Tibial nerve (tissue), 4 donors: Measurements from ENCODE around the gene AGXT. TPM values are rescaled to one million over a fixed set of nuclear protein-coding genes. Genes with fewer than 3 reads are reported as not detected.

Source experiments
- DNase-seq, 2 donors: peaks; one replicate each; pipeline ENCODE4 v3.0.0-alpha.2; 2019; ENCODE audit warnings: low spot score in 2 of 2
- H3K27ac ChIP-seq, 4 donors: fragments of 200-600 bp; sonication (generic) in 3 of 4; one replicate each; pipeline ENCODE4 v1.5.1; 2017 to 2019; ENCODE audit warnings: mild to moderate bottlenecking in 1 of 4
- H3K27me3 ChIP-seq, 2 donors: fragments of 200-600 bp; sonication (generic) in 1 of 2; one replicate each; pipeline versions ENCODE4 v1.5.1 to v1.6.0; 2017 to 2019
- H3K36me3 ChIP-seq, 3 donors: fragments of 200-600 bp; sonication (generic); one replicate each; pipeline ENCODE4 v1.5.1; 2018 to 2019
- H3K4me1 ChIP-seq, 4 donors: fragments of 200-600 bp; sonication (generic) in 3 of 4; one replicate each; pipeline ENCODE4 v1.5.1; 2017 to 2019
- H3K4me3 ChIP-seq, 4 donors: fragments of 200-600 bp; sonication (generic) in 3 of 4; one replicate each; pipeline ENCODE4 v1.5.1; 2017 to 2019; ENCODE audit warnings: mild to moderate bottlenecking in 1 of 4, moderate library complexity in 1 of 4
- H3K9me3 ChIP-seq, 4 donors: fragments of 200-600 bp; sonication (generic) in 3 of 4; one replicate each; pipeline ENCODE4 v1.5.1; 2017 to 2019
- EP300 ChIP-seq, 2 donors: sonication (generic); formaldehyde crosslinking; IDR thresholded peaks; one replicate each; pipeline ENCODE4 v1.6.1; 2017; ENCODE audit warnings: antibody characterized with exemption in 2 of 2, mild to moderate bottlenecking in 1 of 2
- POLR2A ChIP-seq, 2 donors: fragments of 450-650 bp; IDR thresholded peaks; one replicate each; pipeline ENCODE4 v1.6.1; 2017; ENCODE audit warnings: antibody characterized with exemption in 2 of 2, mild to moderate bottlenecking in 2 of 2, moderate library complexity in 2 of 2
- WGBS, 2 donors: methylation state at CpG; one replicate each; pipeline ENCODE4 v1.1.5; 2018; 5-methylcytosine and 5-hydroxymethylcytosine counted together
- total RNA-seq, 4 donors: library from RNA; depleted of rRNA; stranded (reverse); fragments of >200 nt; gene quantifications; one replicate each; pipeline ENCODE4 v1.1.0, GENCODE V29; 2016
- TF ChIP-seq, protein P1 (sequence below), 5 experiments: fragments of 200-600 bp in 3 of 5; fragments of 450-650 bp in 2 of 5; sonication (generic) in 3 of 5; IDR thresholded peaks; one replicate each; pipeline ENCODE4 v1.5.1; 2016 to 2019; ENCODE audit warnings: antibody characterized with exemption in 5 of 5, mild to moderate bottlenecking in 3 of 5, moderate library complexity in 2 of 5

Gene AGXT
- total RNA-seq, 4 donors from 2014 or later = 0.30 TPM; not detected in 3

DNA sequence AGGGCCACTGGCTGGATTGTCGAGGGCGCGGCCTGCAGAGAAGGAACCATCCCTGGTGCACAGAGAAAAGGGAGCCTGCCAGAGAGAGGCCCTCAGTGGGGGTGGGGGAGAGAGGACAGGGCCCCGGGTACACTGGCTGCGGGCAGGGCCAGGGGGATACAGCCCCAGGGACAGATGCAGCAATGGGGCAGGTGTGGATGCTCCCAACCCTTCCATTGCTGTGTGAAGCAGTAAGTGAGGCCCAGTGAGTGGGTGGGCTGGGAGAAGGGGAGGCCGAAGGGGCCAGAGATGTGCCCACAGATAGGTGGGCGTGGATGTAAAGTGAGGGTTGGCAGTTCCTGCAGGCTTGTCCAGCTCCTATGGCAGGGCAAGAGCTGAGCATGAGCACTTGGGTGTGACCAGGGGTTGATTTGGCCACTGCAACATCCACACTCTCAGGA is 7.4 kb downstream of the AGXT start:
- Histone ChIP-seq H3K36me3 (no peaks in the 10 kb centered on the region), H3K4me3 (no peak overlapping the region), H3K9me3 (no peaks in the 10 kb centered on the region), H3K4me1 (peaks cover 0 to 5% (median 0%) of the 10 kb centered on the region in 4 donors), H3K27me3 (no peaks in the 10 kb centered on the region), H3K27ac (no peak overlapping the region)
- DNase-seq = no peak
- WGBS, 2 donors = 68 to 72% methylated on average over 7 of the region's 7 CpGs
- TF ChIP-seq POLR2A (IDR thresholded peaks at IDR 0.05) (no peak), EP300 (IDR thresholded peaks at IDR 0.05) (no peak)
- TF ChIP-seq, protein P1, sequence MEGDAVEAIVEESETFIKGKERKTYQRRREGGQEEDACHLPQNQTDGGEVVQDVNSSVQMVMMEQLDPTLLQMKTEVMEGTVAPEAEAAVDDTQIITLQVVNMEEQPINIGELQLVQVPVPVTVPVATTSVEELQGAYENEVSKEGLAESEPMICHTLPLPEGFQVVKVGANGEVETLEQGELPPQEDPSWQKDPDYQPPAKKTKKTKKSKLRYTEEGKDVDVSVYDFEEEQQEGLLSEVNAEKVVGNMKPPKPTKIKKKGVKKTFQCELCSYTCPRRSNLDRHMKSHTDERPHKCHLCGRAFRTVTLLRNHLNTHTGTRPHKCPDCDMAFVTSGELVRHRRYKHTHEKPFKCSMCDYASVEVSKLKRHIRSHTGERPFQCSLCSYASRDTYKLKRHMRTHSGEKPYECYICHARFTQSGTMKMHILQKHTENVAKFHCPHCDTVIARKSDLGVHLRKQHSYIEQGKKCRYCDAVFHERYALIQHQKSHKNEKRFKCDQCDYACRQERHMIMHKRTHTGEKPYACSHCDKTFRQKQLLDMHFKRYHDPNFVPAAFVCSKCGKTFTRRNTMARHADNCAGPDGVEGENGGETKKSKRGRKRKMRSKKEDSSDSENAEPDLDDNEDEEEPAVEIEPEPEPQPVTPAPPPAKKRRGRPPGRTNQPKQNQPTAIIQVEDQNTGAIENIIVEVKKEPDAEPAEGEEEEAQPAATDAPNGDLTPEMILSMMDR (IDR thresholded peaks at IDR 0.05) = no peak

DNA sequence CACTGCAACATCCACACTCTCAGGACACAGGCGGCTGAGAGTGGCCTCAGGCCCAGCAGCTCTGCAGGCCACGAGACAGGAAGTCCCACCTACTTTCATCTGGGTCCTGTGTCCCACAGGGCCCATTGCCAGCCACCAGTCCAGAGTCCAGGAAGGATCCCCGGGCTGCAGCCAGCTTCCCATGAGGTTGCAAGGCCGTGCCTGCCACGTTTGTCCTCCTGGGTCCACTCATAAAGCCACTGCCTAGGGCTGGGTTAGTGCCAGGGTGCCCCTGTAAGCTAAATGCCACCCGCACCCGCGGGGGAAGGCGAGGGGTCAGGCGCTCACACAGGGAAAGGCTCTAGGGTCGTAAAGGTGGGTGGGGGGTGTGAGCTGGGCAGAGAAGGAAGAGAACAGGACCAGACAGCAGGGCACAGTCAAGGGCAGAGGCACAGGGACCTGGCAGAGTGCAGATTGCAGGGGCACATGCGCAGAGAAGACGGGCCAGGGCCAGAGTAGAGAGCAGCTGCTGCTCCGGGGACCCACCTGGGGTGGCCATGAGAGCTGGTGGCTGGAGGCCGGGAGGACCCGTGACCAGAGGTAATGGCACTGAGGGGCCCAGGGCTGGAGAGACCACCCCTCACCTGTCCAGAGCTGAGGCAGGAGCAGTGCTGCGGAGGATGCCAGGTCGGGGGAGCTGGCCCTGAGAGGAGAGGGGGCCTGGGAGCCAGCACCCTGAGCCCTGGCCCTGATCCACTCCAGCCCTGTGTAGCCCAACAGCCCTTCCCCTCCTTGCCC is 8.0 kb downstream of the AGXT start:
- Histone ChIP-seq H3K27me3 (no peaks in the 10 kb centered on the region), H3K4me3 (no peak overlapping the region), H3K36me3 (no peaks in the 10 kb centered on the region), H3K9me3 (no peaks in the 10 kb centered on the region), H3K4me1 (peaks cover 0 to 5% (median 0%) of the 10 kb centered on the region in 4 donors), H3K27ac (no peak overlapping the region)
- no peak for TF ChIP-seq POLR2A (IDR thresholded peaks at IDR 0.05)
- no peak for DNase-seq
- WGBS, 2 donors = 79 to 86% methylated on average over 16 of the region's 18 CpGs

DNA sequence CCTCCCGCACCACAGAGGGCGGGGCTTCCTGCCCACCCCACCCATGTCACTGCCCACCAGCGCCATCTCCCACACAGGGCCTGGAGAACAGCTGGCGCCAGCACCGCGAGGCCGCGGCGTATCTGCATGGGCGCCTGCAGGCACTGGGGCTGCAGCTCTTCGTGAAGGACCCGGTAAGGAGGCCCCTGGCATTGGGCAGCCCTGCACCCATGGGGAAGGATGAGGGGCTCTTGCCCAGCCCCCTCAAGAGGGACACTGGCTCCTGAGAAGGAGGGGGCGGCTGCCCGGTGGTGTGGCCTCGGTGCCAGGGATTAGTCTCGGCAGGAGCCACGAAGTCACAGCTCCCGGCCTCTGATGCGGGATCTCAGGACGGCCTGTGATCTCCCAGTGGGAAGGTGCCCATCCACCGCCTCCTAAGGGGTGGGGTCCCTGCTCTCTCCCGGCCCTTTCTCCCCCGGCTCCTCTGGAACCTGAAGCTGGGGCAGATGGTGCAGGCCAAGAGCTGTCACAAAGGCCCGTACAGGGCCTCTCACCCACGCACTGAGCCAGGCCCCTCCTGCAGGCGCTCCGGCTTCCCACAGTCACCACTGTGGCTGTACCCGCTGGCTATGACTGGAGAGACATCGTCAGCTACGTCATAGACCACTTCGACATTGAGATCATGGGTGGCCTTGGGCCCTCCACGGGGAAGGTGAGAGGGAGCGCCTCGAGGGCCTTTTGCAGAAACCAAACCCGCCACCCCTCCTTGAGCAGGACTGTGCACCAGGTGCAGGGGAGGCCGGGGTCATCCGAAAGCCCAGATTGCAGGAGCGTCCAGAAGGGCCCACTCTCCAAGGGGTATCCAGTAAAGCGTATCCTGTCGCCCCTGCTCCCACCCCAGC is 9.1 kb downstream of the AGXT start:
- Histone ChIP-seq H3K4me1 (peaks cover 0 to 5% (median 0%) of the 10 kb centered on the region in 4 donors), H3K27ac (no peak overlapping the region), H3K27me3 (no peaks in the 10 kb centered on the region), H3K4me3 (no peak overlapping the region), H3K9me3 (no peaks in the 10 kb centered on the region), H3K36me3 (no peaks in the 10 kb centered on the region)
- 79 to 83% methylated on average over 33 to 39 of the region's 40 CpGs for WGBS, 2 donors
- TF ChIP-seq EP300 (IDR thresholded peaks at IDR 0.05) = no peak
- TF ChIP-seq POLR2A (IDR thresholded peaks at IDR 0.05) = no peak
- TF ChIP-seq, protein P1 (IDR thresholded peaks at IDR 0.05) = no peak
- no peak for DNase-seq

DNA sequence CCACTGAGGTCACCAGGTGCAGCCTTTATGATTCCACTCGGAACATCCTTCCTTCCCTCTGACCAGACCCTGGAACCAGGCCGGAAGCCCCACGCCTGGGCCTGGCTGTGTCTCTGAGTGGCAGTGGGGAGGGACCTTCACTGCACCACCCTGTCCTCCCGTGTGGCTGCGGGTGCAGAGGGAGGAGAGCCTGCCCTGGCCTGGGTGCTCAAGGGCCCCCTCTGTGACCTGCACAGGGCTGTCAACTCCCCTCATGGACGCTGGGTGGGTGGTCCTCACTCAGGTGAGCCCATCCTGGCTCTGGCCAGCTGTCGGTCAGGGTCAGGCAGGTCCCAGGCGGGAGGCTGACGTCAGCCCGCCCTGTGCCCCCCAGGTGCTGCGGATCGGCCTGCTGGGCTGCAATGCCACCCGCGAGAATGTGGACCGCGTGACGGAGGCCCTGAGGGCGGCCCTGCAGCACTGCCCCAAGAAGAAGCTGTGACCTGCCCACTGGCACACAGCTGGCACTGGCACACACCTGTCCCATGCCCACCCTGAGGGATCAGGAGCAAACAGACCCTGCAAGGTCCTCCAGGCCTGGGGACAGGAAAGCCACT is 9.8 kb downstream of the AGXT start:
- H3K4me3 ChIP-seq = no peak overlapping the region
- H3K36me3 ChIP-seq = no peaks in the 10 kb centered on the region
- no peaks in the 10 kb centered on the region for H3K9me3 ChIP-seq
- no peaks in the 10 kb centered on the region for H3K27me3 ChIP-seq
- 80 to 84% methylated on average over 3 to 5 of the region's 18 CpGs for WGBS, 2 donors
- TF ChIP-seq, protein P1 (IDR thresholded peaks at IDR 0.05) = no peak
- no peak for TF ChIP-seq POLR2A (IDR thresholded peaks at IDR 0.05)
- no peak for TF ChIP-seq EP300 (IDR thresholded peaks at IDR 0.05)
- no peak for DNase-seq
- peaks cover 0 to 5% (median 0%) of the 10 kb centered on the region in 4 donors for H3K4me1 ChIP-seq
- H3K27ac ChIP-seq = no peak overlapping the region

DNA sequence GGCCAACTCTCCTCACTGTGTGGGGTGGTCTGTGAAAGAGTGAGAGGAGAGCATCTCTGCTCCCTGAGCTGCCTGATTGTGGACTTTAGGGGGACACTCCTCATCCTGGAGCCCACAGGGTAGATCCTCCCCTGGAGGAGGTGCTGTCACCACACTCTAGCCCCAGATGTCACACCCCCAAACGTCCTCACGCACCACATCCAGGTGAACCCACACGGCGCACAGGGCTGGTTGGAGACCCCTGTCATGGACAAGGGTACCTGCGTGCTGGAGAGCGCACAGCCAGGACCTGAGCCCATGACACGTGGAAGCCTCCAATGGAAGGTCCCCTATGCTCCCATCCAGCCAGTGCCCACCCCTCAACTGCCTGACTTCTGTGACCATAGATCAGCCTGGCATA is 10.5 kb downstream of the AGXT start:
- 79% methylated on average over 7 of the region's 7 CpGs for WGBS, 2 donors
- H3K36me3 ChIP-seq = no peaks in the 10 kb centered on the region
- TF ChIP-seq, protein P1 (IDR thresholded peaks at IDR 0.05) = no peak
- TF ChIP-seq EP300 (IDR thresholded peaks at IDR 0.05) = no peak
- no peak for TF ChIP-seq POLR2A (IDR thresholded peaks at IDR 0.05)
- DNase-seq = no peak
- H3K4me3 ChIP-seq = no peak overlapping the region
- H3K27me3 ChIP-seq = no peaks in the 10 kb centered on the region
- peaks cover 0 to 2% (median 0%) of the 10 kb centered on the region in 4 donors for H3K4me1 ChIP-seq
- no peak overlapping the region for H3K27ac ChIP-seq
- no peaks in the 10 kb centered on the region for H3K9me3 ChIP-seq
